Keratinocyte (primary cell): ENCODE results near the gene SSBP1. TPM values are rescaled to one million over a fixed set of nuclear protein-coding genes. Genes with fewer than 3 reads are reported as not detected.

Experiments used
- DNase-seq: peaks from one replicate; pipeline ENCODE4 v3.0.0-alpha.2; 2011; ENCODE audit warnings: low read depth, missing footprints, low spot score
- FAIRE-seq: peaks from 2 replicates; lab custom pipeline; 2011; peaks lifted over from hg19 to GRCh38; lab: Jason Lieb, UNC
- H2AFZ ChIP-seq: 2 replicates; pipeline ENCODE4 v1.6.0; 2012; ENCODE audit warnings: low read length, control low read depth, inconsistent platforms; ENCODE audit not compliant: control insufficient read depth
- H3K27ac ChIP-seq: 2 replicates; pipeline ENCODE4 v1.5.1; 2011; ENCODE audit warnings: low read length; ENCODE audit not compliant: control insufficient read depth, insufficient read depth
- H3K27me3 ChIP-seq: 3 replicates; pipeline ENCODE4 v1.6.0; 2011; ENCODE audit warnings: low read length; ENCODE audit not compliant: control insufficient read depth, insufficient read depth; ENCODE audit errors: extremely low read depth
- H3K36me3 ChIP-seq, 2 experiments: 2 replicates in 1 of 2; 3 replicates in 1 of 2; pipeline ENCODE4 v1.5.1; 2011; ENCODE audit warnings: low read length in 2 of 2, mild to moderate bottlenecking in 1 of 2; ENCODE audit not compliant: control insufficient read depth in 2 of 2, insufficient read depth in 2 of 2; ENCODE audit errors: extremely low read depth in 1 of 2
- H3K4me1 ChIP-seq: 3 replicates; pipeline ENCODE4 v1.5.1; 2011; ENCODE audit warnings: low read length; ENCODE audit not compliant: control insufficient read depth, insufficient read depth; ENCODE audit errors: extremely low read depth
- H3K4me2 ChIP-seq: 3 replicates; pipeline ENCODE4 v1.6.0; 2011; ENCODE audit warnings: low read depth, low read length; ENCODE audit not compliant: control insufficient read depth, insufficient read depth; ENCODE audit errors: extremely low read depth
- H3K4me3 ChIP-seq, 3 experiments: fragments of 200-600 bp in 1 of 3; sonication (generic) in 1 of 3; 2 replicates in 2 of 3; 3 replicates in 1 of 3; pipeline ENCODE4 v1.5.1; 2011 to 2016; ENCODE audit warnings: low read length in 3 of 3, mild to moderate bottlenecking in 3 of 3, control low read depth in 2 of 3, inconsistent platforms in 1 of 3, low read depth in 1 of 3, mixed read lengths in 1 of 3, mixed run types in 1 of 3, moderate library complexity in 1 of 3; ENCODE audit not compliant: control insufficient read depth in 2 of 3, insufficient read depth in 2 of 3; ENCODE audit errors: extremely low read depth in 1 of 3
- H3K79me2 ChIP-seq: 2 replicates; pipeline ENCODE4 v1.6.0; 2012; ENCODE audit warnings: low read length; ENCODE audit not compliant: control insufficient read depth, insufficient read depth
- H3K9ac ChIP-seq: 3 replicates; pipeline ENCODE4 v1.6.0; 2011; ENCODE audit warnings: low read length; ENCODE audit not compliant: control insufficient read depth, insufficient read depth; ENCODE audit errors: extremely low read depth
- H3K9me1 ChIP-seq: 3 replicates; pipeline ENCODE4 v1.6.0; 2011; ENCODE audit warnings: low read length; ENCODE audit not compliant: control insufficient read depth, insufficient read depth; ENCODE audit errors: extremely low read depth
- H3K9me3 ChIP-seq: 2 replicates; pipeline ENCODE4 v1.5.1; 2012; ENCODE audit warnings: low read depth, low read length; ENCODE audit not compliant: control insufficient read depth
- H4K20me1 ChIP-seq: 3 replicates; pipeline ENCODE4 v1.6.0; 2011; ENCODE audit warnings: low read length; ENCODE audit not compliant: control insufficient read depth, insufficient read depth; ENCODE audit errors: extremely low read depth
- EZH2 ChIP-seq: IDR thresholded peaks from one replicate; pipeline ENCODE4 v1.6.1; 2012; ENCODE audit warnings: inconsistent platforms, mild to moderate bottlenecking, low read length, moderate library complexity
- dilution Hi-C: fragments of 300-500 bp; cut with MboI; formaldehyde crosslinking; loops from one replicate; pipeline ENCODE4 v1.7.0; 2020; ENCODE audit warnings: low sequenced_read_pairs; ENCODE audit not compliant: extremely low pct_ligation_motif_present
- polyA plus RNA-seq, 5 experiments: library from polyadenylated mRNA; depleted of rRNA in 3 of 5; stranded (reverse) in 3 of 5; stranded (forward) in 1 of 5; unstranded in 1 of 5; fragments of >200 nt; gene quantifications; 1 replicate in 1 of 5; 2 replicates in 3 of 5; 3 replicates in 1 of 5; pipeline versions ENCODE4 v1.2.1 to v1.2.3, GENCODE V29; 2011 to 2012; ENCODE audit warnings: missing spikeins in 2 of 5, low read depth in 1 of 5, low replicate concordance in 1 of 5
- TF ChIP-seq, protein P1 (sequence below), 3 experiments: IDR thresholded peaks in 1 of 3; conservative IDR thresholded peaks in 1 of 3; optimal IDR thresholded peaks in 1 of 3; 2 replicates in 2 of 3; 3 replicates in 1 of 3; pipeline versions ENCODE3 to v1.5.1; 2011; ENCODE audit warnings: low read length in 3 of 3, mild to moderate bottlenecking in 3 of 3, moderate library complexity in 2 of 3, control low read depth in 1 of 3, inconsistent platforms in 1 of 3; ENCODE audit not compliant: insufficient read depth in 2 of 3; ENCODE audit errors: extremely low read depth in 1 of 3

The SSBP1 gene
- polyA plus RNA-seq, 1 donor (not counting 4 experiments of a cell fraction or from before 2014, with no cell fraction given) = 244 TPM

DNA sequence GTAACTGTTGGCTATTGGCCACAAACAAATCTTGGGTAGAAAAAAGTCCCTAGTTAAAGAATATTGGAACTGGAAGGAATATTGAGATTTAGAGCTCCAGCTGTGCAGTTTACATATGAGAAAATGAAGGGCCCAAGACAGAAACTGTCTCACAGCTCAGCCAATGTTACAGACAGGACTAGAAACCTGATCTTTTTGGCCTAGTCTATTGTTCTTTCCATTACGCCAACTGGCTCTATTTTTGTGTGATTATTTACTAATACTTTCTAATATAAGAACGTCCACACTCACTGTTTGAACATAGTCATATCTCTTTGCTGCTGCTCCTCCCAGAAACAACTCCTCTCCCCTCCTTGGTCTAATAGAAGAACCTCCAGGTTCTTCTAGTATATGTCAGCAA is 28.8 kb upstream of the SSBP1 start:
- Histone ChIP-seq H3K9me1 (no peaks in the 10 kb centered on the region), H3K4me2 (no peak overlapping the region), H3K4me1 (peaks cover 6% of the 10 kb centered on the region), H3K27ac (no peak overlapping the region), H3K27me3 (no peaks in the 10 kb centered on the region), H3K9ac (no peak overlapping the region), H2AFZ (no peak overlapping the region), H3K79me2 (no peaks in the 10 kb centered on the region), H3K4me3 (no peak overlapping the region), H3K9me3 (no peaks in the 10 kb centered on the region), H4K20me1 (peaks cover under 1% of the 10 kb centered on the region), H3K36me3 (no peaks in the 10 kb centered on the region)
- DNase-seq (no peak), FAIRE-seq (no peak)
- dilution Hi-C loops = no loop called here
- no peak for TF ChIP-seq EZH2
- TF ChIP-seq, protein P1, sequence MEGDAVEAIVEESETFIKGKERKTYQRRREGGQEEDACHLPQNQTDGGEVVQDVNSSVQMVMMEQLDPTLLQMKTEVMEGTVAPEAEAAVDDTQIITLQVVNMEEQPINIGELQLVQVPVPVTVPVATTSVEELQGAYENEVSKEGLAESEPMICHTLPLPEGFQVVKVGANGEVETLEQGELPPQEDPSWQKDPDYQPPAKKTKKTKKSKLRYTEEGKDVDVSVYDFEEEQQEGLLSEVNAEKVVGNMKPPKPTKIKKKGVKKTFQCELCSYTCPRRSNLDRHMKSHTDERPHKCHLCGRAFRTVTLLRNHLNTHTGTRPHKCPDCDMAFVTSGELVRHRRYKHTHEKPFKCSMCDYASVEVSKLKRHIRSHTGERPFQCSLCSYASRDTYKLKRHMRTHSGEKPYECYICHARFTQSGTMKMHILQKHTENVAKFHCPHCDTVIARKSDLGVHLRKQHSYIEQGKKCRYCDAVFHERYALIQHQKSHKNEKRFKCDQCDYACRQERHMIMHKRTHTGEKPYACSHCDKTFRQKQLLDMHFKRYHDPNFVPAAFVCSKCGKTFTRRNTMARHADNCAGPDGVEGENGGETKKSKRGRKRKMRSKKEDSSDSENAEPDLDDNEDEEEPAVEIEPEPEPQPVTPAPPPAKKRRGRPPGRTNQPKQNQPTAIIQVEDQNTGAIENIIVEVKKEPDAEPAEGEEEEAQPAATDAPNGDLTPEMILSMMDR (optimal IDR thresholded peaks at IDR 0.05 in 1 of 3, IDR thresholded peaks at IDR 0.05 in 1 of 3, conservative IDR thresholded peaks at IDR 0.05 in 1 of 3; ENCODE audit: extremely low read depth in 1 of 3, insufficient read depth in 2 of 3, low read length in 3 of 3) = no peak

DNA sequence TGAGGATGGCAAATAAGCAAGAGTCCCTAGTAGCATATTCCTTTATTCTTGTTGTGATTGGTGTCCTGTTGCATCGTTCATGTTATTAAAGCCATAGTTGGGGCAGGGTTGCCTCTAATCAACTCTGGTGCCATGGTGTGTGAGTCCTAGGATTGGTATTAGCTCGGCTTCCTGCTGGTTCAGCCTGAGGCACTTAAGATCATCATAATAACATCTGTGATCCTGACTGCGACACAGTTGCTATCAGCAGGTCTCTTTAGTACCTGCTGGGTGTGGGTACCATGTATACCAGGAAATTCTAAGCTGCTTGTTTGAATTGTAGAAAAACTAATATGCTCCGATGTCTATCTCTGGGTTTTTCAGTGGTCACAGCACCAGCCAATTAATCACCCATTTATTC is 28.4 kb upstream of the SSBP1 start:
- Histone ChIP-seq H3K4me3 (no peak overlapping the region), H2AFZ (no peak overlapping the region), H3K4me2 (no peak overlapping the region), H3K79me2 (no peaks in the 10 kb centered on the region), H3K9me1 (no peaks in the 10 kb centered on the region), H3K27me3 (no peaks in the 10 kb centered on the region), H3K9me3 (no peaks in the 10 kb centered on the region), H4K20me1 (peaks cover 2% of the 10 kb centered on the region), H3K36me3 (no peaks in the 10 kb centered on the region), H3K27ac (no peak overlapping the region), H3K9ac (no peak overlapping the region), H3K4me1 (peaks cover 6% of the 10 kb centered on the region)
- DNase-seq (no peak), FAIRE-seq (peak; percentile 9)
- TF ChIP-seq EZH2 = no peak
- TF ChIP-seq, protein P1 (optimal IDR thresholded peaks at IDR 0.05 in 1 of 3, IDR thresholded peaks at IDR 0.05 in 1 of 3, conservative IDR thresholded peaks at IDR 0.05 in 1 of 3; ENCODE audit: extremely low read depth in 1 of 3, insufficient read depth in 2 of 3, low read length in 3 of 3) = no peak
- dilution Hi-C loops = no loop called here
